ENCODE measurements around the gene TACR2.

Gene TACR2

DNA sequence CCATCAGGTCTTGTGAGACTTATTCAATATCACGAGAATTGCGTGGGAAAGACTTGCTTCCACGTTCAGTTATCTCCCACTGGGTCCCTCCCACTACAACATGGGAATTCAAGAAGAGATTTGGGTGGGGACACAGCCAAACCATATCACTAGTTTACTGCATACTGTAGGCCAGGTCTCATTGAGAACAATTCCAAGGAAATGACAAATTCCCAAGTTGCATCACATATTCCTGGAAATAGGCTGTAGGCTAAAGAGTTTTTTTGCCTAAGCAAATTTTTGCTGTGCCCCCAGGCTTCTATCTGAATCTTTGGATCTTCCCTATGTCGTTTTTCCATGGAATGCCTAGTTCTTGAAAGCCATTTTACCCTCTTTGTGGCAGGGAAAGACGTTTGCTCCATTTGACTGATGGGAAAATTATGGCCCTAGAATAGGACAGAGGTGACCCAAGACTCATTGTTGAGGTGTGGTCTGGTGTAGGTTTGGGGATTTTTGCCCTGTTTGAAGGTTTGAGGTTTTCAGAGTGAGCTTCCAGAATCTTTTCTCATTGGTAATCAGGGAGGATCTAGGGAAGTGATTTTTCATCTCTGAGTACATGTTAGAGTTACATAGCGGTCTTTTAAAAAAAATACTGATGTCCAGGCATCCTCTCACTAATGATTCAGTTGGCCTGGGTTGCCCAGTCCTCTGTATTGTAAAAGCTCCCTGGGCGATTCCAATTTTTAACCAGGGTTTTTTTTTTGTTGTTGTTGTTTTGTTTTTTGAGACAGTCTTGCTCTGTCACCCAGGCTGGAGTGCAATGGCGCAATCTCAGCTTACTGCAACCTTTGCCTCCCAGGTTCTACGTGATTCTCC lies 44.4 kb downstream of the TACR2 start:
- peak in 1 of 2 donors; percentile 10 for DNase-seq

GRCh38 chr10:69367469-69367868 lies 49.2 kb downstream of the TACR2 start:
- DNase-seq: no peak

- DNase-seq: no peak
These were observed 50.0 kb downstream of the TACR2 start for GRCh38 chr10:69366738-69367137.

GRCh38 chr10:69364232-69364940 lies 52.3 kb downstream of the TACR2 start:
- no peak for DNase-seq

DNA sequence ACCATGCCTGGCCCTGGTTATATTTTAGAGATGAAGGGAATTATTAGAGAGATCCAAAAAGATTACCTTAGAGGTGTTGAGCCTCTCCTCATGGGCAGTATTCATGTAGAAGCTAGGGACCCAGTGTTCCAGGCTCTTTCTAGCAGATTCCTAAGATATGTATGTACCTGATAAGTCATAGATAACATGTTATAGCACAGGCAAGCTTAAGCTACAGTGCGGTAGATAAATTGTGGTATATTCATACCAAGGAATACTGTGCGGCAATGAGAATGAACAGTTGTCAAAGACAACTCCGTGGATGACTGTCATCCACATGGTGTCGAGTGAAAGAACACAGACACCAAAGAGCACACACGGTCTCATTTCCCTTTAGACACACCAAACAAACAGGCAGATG lies 53.1 kb downstream of the TACR2 start:
- no peak for DNase-seq

- DNase-seq: no peak
These were observed 54.2 kb downstream of the TACR2 start for GRCh38 chr10:69362471-69362954.

- DNase-seq: no peak
These were observed 55.5 kb downstream of the TACR2 start for GRCh38 chr10:69361303-69361614.

DNA sequence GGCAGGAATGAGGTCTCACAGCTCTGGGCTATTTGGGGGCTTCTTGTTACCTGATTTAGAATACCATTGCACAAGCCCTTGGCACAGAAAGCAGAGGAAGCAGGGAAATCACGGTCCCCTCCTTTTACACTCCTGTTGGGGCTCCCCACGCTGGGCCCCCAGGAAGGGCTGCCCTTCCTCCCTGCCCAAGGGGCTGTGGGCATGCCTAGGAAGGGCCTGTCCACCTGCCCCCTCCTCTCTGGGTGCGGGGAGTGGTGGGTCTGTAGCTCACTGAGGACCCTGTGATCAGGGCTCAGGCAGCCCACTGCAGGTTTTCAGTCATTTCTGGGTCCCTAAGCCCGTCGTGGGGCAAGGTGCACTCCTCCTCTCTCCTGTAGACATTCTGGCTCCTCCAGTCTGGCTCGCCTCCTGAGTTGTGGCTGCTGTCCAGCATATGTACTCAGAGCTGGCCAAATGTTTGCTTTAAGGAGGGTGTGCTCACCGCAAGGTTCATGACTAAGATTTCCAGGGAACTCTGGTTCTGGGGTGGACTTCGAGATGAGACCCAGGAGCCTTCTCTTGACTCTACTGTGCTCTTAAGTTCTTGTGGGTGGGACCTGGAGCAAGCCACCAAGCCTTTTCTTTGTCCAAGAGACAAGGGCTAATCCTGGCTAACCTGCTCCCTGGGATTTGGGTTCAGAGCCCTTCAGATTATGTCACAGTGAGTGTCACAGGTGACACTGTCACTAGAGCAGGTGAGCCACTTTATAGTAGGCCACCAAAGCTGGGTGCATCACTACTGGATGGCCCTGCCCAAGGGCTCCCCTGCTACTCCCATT lies 56.0 kb downstream of the TACR2 start:
- no peak for DNase-seq

GRCh38 chr10:69359594-69359993 lies 57.1 kb downstream of the TACR2 start:
- DNase-seq: peak in 1 of 2 donors; percentile 13

DNA sequence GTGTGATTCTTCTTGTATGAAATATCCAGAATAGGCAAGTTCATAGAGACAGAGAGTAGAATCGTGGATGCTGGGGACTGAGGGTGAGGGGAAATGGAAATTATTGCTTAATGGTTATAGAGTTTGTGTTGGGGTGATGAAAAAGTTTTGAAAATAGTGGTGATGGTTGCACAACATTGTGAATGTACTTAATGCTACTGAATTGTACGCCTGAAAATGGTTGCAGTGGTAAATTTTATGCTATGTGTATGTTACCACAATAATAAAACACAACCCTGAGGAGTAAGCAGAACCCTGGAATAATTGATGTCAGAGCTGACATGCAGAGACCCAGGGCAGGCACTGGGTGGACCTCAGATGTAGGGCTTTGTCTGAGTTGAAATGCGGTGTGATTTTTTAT lies 57.6 kb downstream of the TACR2 start:
- peak; percentile 49 to 89 for DNase-seq

- DNase-seq: no peak
These were observed 58.4 kb downstream of the TACR2 start for GRCh38 chr10:69358148-69358795.

GRCh38 chr10:69356187-69356586 lies 60.5 kb downstream of the TACR2 start:
- DNase-seq: no peak

- DNase-seq: no peak
These were observed 62.6 kb downstream of the TACR2 start for GRCh38 chr10:69353977-69354635.

Measured in inflammatory macrophage (primary cell).